K562 (cell line): ENCODE data around the gene EXTL1. TPM values are rescaled to one million over a fixed set of nuclear protein-coding genes. Genes with fewer than 3 reads are reported as not detected.

Source experiments
- BRD9 ChIP-seq: fragments of 450-650 bp; IDR thresholded peaks from 2 replicates; pipeline ENCODE4 v1.6.1; 2018; ENCODE audit warnings: low read depth; ENCODE audit not compliant: partially characterized antibody
- DDX20 ChIP-seq: fragments of 450-650 bp; IDR thresholded peaks from 2 replicates; pipeline ENCODE4 v1.6.1; 2016; ENCODE audit warnings: missing genetic modification characterization, low read depth, mild to moderate bottlenecking, missing compliant biosample characterization, moderate library complexity
- NFE2 ChIP-seq: IDR thresholded peaks from 2 replicates; pipeline ENCODE4 v1.6.1; 2014; ENCODE audit warnings: antibody characterized with exemption, low read depth
- NR4A1 ChIP-seq, 2 experiments: fragments of 250-450 bp in 1 of 2; fragments of 450-650 bp in 1 of 2; sonication (Bioruptor Pico) in 1 of 2; IDR thresholded peaks; 2 replicates each; pipeline versions ENCODE4 v1.4.0 to v1.6.1; 2016 to 2020; ENCODE audit warnings: mild to moderate bottlenecking in 2 of 2, missing compliant biosample characterization in 1 of 2, missing genetic modification characterization in 1 of 2, moderate library complexity in 1 of 2
- RAD21 ChIP-seq, 2 experiments: fragments of 250-450 bp in 1 of 2; fragments of 450-650 bp in 1 of 2; sonication (Bioruptor Pico) in 1 of 2; formaldehyde crosslinking in 1 of 2; IDR thresholded peaks in 1 of 2; conservative IDR thresholded peaks in 1 of 2; 2 replicates each; pipeline versions ENCODE4 v1.4.0 to v1.8.0; 2020 to 2022; ENCODE audit warnings: mild to moderate bottlenecking in 2 of 2, moderate library complexity in 1 of 2
- SIX5 ChIP-seq, 2 experiments: IDR thresholded peaks; 2 replicates each; pipeline ENCODE4 v1.6.1; 2011; ENCODE audit warnings: low read length in 2 of 2, borderline replicate concordance in 1 of 2, low read depth in 1 of 2, mild to moderate bottlenecking in 1 of 2, moderate library complexity in 1 of 2; ENCODE audit not compliant: insufficient read depth in 1 of 2
- TAF7 ChIP-seq: fragments of 450-650 bp; IDR thresholded peaks from 2 replicates; pipeline ENCODE4 v1.6.1; 2016; ENCODE audit warnings: missing genetic modification characterization, missing compliant biosample characterization
- YY1 ChIP-seq, 3 experiments: IDR thresholded peaks; 2 replicates each; pipeline ENCODE4 v1.6.1; 2011; ENCODE audit warnings: low read length in 2 of 3, mild to moderate bottlenecking in 2 of 3, moderate library complexity in 2 of 3, borderline replicate concordance in 1 of 3, control low read depth in 1 of 3, low read depth in 1 of 3; ENCODE audit not compliant: insufficient read depth in 3 of 3, insufficient replicate concordance in 2 of 3, control insufficient read depth in 1 of 3, insufficient read length in 1 of 3; ENCODE audit errors: extremely low read depth in 1 of 3
- ZNF75A ChIP-seq: fragments of 450-650 bp; formaldehyde crosslinking; IDR thresholded peaks from 2 replicates; pipeline ENCODE4 v1.4.0; 2020; ENCODE audit warnings: mild to moderate bottlenecking
- polyA plus RNA-seq, 8 experiments: library from polyadenylated mRNA; depleted of rRNA in 4 of 8; stranded (reverse) in 5 of 8; unstranded in 3 of 8; fragments of >200 nt; fragmentation: Nextera tagmentation in 2 of 8; fragmentation: Illumina TruSeq in 1 of 8; extraction: Ambion mirVana in 2 of 8; extraction: Trizol in 1 of 8; gene quantifications; 2 replicates each; pipeline versions ENCODE4 v1.2.1 to v1.2.3, GENCODE V29; 2011 to 2014; ENCODE audit warnings: inconsistent platforms in 1 of 8, missing spikeins in 1 of 8
- total RNA-seq, 7 experiments: library from RNA; depleted of rRNA in 6 of 7; stranded (reverse); fragments of >200 nt in 6 of 7; fragmentation: Illumina TruSeq in 2 of 7; extraction: Trizol in 2 of 7; gene quantifications; 2 replicates each; pipeline versions ENCODE4 v1.2.1 to v1.2.3, GENCODE V29; 2011 to 2021; ENCODE audit warnings: low replicate concordance in 1 of 7
- TF ChIP-seq, protein P1 (sequence below): fragments of 450-650 bp; IDR thresholded peaks from 2 replicates; pipeline ENCODE4 v1.6.1; 2017; ENCODE audit warnings: antibody characterized with exemption

Gene EXTL1
- total and polyA plus RNA-seq, 9 of the 15 experiments (the other 6 are each of a cell fraction or from before 2014, with no cell fraction given): 0.04 to 0.23 (median 0.08) TPM; not detected in 3

DNA sequence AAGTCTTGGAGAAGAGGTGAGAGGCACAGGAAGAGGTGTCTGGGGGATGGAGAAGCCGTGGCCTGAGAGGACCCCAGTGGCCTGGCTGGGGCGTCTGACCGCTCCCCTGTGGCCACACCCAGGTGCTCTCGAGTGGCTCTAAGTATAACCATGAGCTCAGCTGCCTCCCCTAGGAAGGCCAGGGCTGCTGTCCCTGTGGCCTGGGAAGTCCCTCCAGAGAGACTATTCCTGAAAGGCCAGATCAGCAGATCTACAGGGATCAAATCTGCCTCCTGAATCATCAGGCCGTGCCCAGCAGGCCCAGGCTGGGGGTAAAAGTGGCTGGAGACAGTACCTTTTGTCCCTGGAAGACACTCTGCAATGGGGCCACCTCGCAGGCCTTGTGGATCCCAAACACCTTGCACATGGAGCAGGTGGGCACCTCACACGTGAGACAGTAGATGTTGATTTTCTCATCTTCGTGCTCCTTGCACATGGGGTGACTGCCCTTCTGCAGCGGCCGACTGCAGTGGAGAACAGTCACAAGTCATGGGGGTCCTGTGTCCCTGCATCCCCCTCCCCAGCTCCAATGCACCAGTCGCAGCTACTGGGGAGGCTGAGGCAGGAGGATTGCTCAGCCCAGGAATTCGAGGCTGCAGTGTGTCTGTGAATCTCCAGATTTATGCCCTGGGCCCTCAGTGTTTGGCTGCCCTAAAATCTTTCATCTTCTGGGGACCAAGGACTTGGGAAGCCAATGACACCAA is 39.4 kb downstream of the EXTL1 start (continued):
- TF ChIP-seq DDX20 (tag) (no peak), RAD21 (CRISPR knock-in tag; conservative IDR thresholded peaks at IDR 0.05 in 1 of 2, IDR thresholded peaks at IDR 0.05 in 1 of 2) (no peak), BRD9 (no peak), NR4A1 (CRISPR knock-in tag; IDR thresholded peaks at IDR 0.05) (no peak), NR4A1 (tag; IDR thresholded peaks at IDR 0.05) (no peak; the same call in 1 of the 2 replicates), TAF7 (tag) (no peak), ZNF75A (no peak), SIX5 (IDR thresholded peaks at IDR 0.05; ENCODE audit: borderline replicate concordance in 1 of 2, insufficient read depth in 1 of 2, low read depth in 1 of 2, low read length in 2 of 2) (no peak), NFE2 (no peak), YY1 (IDR thresholded peaks at IDR 0.05; ENCODE audit: borderline replicate concordance in 1 of 3, control insufficient read depth in 1 of 3, extremely low read depth in 1 of 3, insufficient read depth in 3 of 3, insufficient read length in 1 of 3, insufficient replicate concordance in 2 of 3, low read depth in 1 of 3, low read length in 2 of 3) (no peak)
- TF ChIP-seq, protein P1, sequence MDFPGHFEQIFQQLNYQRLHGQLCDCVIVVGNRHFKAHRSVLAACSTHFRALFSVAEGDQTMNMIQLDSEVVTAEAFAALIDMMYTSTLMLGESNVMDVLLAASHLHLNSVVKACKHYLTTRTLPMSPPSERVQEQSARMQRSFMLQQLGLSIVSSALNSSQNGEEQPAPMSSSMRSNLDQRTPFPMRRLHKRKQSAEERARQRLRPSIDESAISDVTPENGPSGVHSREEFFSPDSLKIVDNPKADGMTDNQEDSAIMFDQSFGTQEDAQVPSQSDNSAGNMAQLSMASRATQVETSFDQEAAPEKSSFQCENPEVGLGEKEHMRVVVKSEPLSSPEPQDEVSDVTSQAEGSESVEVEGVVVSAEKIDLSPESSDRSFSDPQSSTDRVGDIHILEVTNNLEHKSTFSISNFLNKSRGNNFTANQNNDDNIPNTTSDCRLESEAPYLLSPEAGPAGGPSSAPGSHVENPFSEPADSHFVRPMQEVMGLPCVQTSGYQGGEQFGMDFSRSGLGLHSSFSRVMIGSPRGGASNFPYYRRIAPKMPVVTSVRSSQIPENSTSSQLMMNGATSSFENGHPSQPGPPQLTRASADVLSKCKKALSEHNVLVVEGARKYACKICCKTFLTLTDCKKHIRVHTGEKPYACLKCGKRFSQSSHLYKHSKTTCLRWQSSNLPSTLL: no peak
- TF ChIP-seq, all 486 proteins: peak for 23
